Measurements from ENCODE around the gene COX7A2L. TPM values are rescaled to one million over a fixed set of nuclear protein-coding genes. Genes with fewer than 3 reads are reported as not detected.

Gene COX7A2L
- total and polyA plus RNA-seq, 9 of the 15 experiments (the other 6 are each of a cell fraction or from before 2014, with no cell fraction given) = 118 to 481 (median 163) TPM

GRCh38 chr2:42340045-42340937 lies 20.7 kb downstream of the COX7A2L start (continued):
- TF ChIP-seq BCLAF1 (IDR thresholded peaks at IDR 0.05; ENCODE audit: borderline replicate concordance in 1 of 2, control insufficient read depth in 1 of 2, low read depth in 2 of 2, low read length in 1 of 2) (no peak), MECOM (CRISPR knock-in tag; IDR thresholded peaks at IDR 0.05) (no peak), ZNF184 (CRISPR knock-in tag; IDR thresholded peaks at IDR 0.05) (no peak)

- no TSS peak for BruUV-seq (replicated peaks)
- ChIA-PET POLR2A (interaction anchor here (0.6 to 0.7 kb wide), 2 partner anchors 8 to 325 kb away, joined by 3 to 5 read pairs; no protein-coding TSS in a partner anchor), CTCF (ENCODE audit: low intra/inter-chr PET ratio) (no interaction called here)
- 96% methylated on average over 21 of the region's 21 CpGs for WGBS (ENCODE audit: insufficient coverage, low coverage, missing lambda C conversion rate)
- H3K27ac ChIP-seq (ENCODE audit: extremely low read depth, low read depth, low read length) = no peak overlapping the region
- H3K9me1 ChIP-seq (ENCODE audit: control insufficient read depth, insufficient read depth, low read length) = peaks cover 4% of the 10 kb centered on the region
- in situ Hi-C loops (cut with MboI) = no loop called here
- H3K79me2 ChIP-seq (ENCODE audit: control insufficient read depth, insufficient read depth, low read length) = peaks cover 9% of the 10 kb centered on the region; the same call in 2 of the 3 replicates
- no peak overlapping the region for H3K4me3 ChIP-seq
- H4K20me1 ChIP-seq (replicated peaks; ENCODE audit: control insufficient read depth, insufficient read depth, low read length) = 0 out of 2 replicates have a peak, but pooled peaks cover 3% of the 10 kb centered on the region
- no peak overlapping the region for H3K9ac ChIP-seq (ENCODE audit: insufficient read depth in 1 of 2, low read depth in 2 of 2, low read length in 2 of 2)
- no peak for DNase-seq (ENCODE audit: extremely low read depth in 1 of 4, low spot score in 3 of 4)
- intact Hi-C loops (cut with micrococcal nuclease) = no loop called here
- H3K4me1 ChIP-seq (replicated peaks in 1 of 2; ENCODE audit: control insufficient read depth in 2 of 2, insufficient read depth in 2 of 2, low read length in 2 of 2) = peaks cover 3 to 6% of the 10 kb centered on the region in 2 experiments; a peak in 2 of 5 replicates
- H3K27me3 ChIP-seq (ENCODE audit: control insufficient read depth in 2 of 2, insufficient read depth in 2 of 2, low read length in 2 of 2) = no peaks in the 10 kb centered on the region
- peaks cover 71% of the 10 kb centered on the region for H3K36me3 ChIP-seq (ENCODE audit: control insufficient read depth, insufficient read depth, low read length)
- ATAC-seq = peak; percentile 65
- no peaks in the 10 kb centered on the region for H3K9me3 ChIP-seq (replicated peaks; ENCODE audit: control insufficient read depth, insufficient read depth, low read depth, low read length)
- H3K4me2 ChIP-seq (ENCODE audit: insufficient read depth, low read length) = no peak overlapping the region
- no peak overlapping the region for H2AFZ ChIP-seq (ENCODE audit: low read depth, low read length)
- FAIRE-seq = no peak
- TF ChIP-seq SP2 (IDR thresholded peaks at IDR 0.05; ENCODE audit: extremely low read depth, low read depth, low read length, poor library complexity, severe bottlenecking) = no peak
- no peak for TF ChIP-seq CBX2 (IDR thresholded peaks at IDR 0.05; ENCODE audit: insufficient read depth, low read length, poor library complexity, severe bottlenecking)
- TF ChIP-seq ZNF76 (CRISPR knock-in tag; IDR thresholded peaks at IDR 0.05; ENCODE audit: borderline replicate concordance) = no peak
- no peak for TF ChIP-seq NR4A1 (CRISPR knock-in tag; IDR thresholded peaks at IDR 0.05)
- no peak for TF ChIP-seq NR4A1 (tag; IDR thresholded peaks at IDR 0.05)
These were observed 21.7 kb downstream of the COX7A2L start for GRCh38 chr2:42339191-42339912.
